ENCODE data around the gene LRIT1.

- TF ChIP-seq GATA3 (IDR thresholded peaks at IDR 0.05; ENCODE audit: low read depth, low read length), result no peak
- TF ChIP-seq GATA2 (IDR thresholded peaks at IDR 0.05; ENCODE audit: low read depth, low read length), result no peak
Measured at GRCh38 chr10:84217746-84218145, 23.6 kb downstream of the LRIT1 start.
